ENCODE measurements around the gene PRKAR1A. TPM values are rescaled to one million over a fixed set of nuclear protein-coding genes. Genes with fewer than 3 reads are reported as not detected.
A peak's percentile ranks its signal among the peaks of the same experiment; 100 is the strongest.
"Not testable (repeated sequence)": the region's sequence is repeated elsewhere in the genome, so short reads cannot be mapped to it uniquely, and the experiment has no call there.

Gene PRKAR1A
- total and polyA plus RNA-seq, 4 donors = 97.0 to 297 (median 178) TPM

GRCh38 chr17:68577497-68577821 is 65.2 kb downstream of the PRKAR1A start:
- WGBS, 2 donors = 90 to 94% methylated on average over 3 of the region's 3 CpGs
- ATAC-seq (ENCODE audit: low FRiP score) = no peak

DNA sequence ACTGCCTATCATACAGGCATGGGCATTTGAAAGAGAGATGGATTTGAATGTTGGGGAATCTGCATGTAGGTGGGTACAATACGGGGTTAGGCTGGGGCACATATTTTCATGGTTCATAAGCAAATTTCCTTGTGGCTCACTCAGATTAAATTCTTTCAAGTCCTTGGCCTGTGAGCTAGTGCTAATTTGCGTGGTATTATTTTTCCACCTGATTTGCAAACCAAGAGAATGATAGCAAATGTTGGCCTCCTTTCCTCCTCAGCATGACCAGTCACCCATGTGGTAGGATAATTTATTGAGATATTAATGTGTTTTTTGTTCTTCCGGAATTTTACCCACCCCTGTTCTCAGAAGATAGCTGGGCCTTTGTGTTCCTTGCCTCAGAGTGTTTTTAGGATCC is 66.0 kb downstream of the PRKAR1A start:
- Histone ChIP-seq H3K9me3 (ENCODE audit: control insufficient read depth, low read length) (no peaks in the 10 kb centered on the region), H3K27ac (ENCODE audit: low read depth in 1 of 2, low read length in 2 of 2) (no peak overlapping the region), H3K27me3 (ENCODE audit: control insufficient read depth in 1 of 2, insufficient read depth in 2 of 2, low read length in 1 of 2) (no peaks in the 10 kb centered on the region), H3K4me3 (ENCODE audit: low read length in 2 of 2) (no peak overlapping the region), H3K36me3 (ENCODE audit: control insufficient read depth in 1 of 2, insufficient read depth in 2 of 2, low read length in 1 of 2) (no peaks in the 10 kb centered on the region), H3K4me1 (ENCODE audit: control insufficient read depth in 1 of 2, insufficient read depth in 2 of 2, low read length in 2 of 2) (no peaks in the 10 kb centered on the region)
- WGBS, 2 donors = 95 to 96% methylated on average over 3 of the region's 3 CpGs
- DNase-seq = no peak
- ATAC-seq (ENCODE audit: low FRiP score) = no peak
- intact Hi-C loops (cut with DNase I) = no loop called here

More at GRCh38 chr17:68577497-68577821, 65.2 kb downstream of the PRKAR1A start:
- no peaks in the 10 kb centered on the region for H3K27me3 ChIP-seq (ENCODE audit: control insufficient read depth in 1 of 2, insufficient read depth in 2 of 2, low read length in 1 of 2)
- intact Hi-C loops (cut with DNase I) = no loop called here
- H3K4me3 ChIP-seq (ENCODE audit: low read length in 2 of 2) = no peak overlapping the region
- no peaks in the 10 kb centered on the region for H3K36me3 ChIP-seq (ENCODE audit: control insufficient read depth in 1 of 2, insufficient read depth in 2 of 2, low read length in 1 of 2)
- no peaks in the 10 kb centered on the region for H3K9me3 ChIP-seq (ENCODE audit: control insufficient read depth, low read length)
- H3K4me1 ChIP-seq (ENCODE audit: control insufficient read depth in 1 of 2, insufficient read depth in 2 of 2, low read length in 2 of 2) = no peaks in the 10 kb centered on the region
- DNase-seq = no peak
- no peak overlapping the region for H3K27ac ChIP-seq (ENCODE audit: low read depth in 1 of 2, low read length in 2 of 2)

DNA sequence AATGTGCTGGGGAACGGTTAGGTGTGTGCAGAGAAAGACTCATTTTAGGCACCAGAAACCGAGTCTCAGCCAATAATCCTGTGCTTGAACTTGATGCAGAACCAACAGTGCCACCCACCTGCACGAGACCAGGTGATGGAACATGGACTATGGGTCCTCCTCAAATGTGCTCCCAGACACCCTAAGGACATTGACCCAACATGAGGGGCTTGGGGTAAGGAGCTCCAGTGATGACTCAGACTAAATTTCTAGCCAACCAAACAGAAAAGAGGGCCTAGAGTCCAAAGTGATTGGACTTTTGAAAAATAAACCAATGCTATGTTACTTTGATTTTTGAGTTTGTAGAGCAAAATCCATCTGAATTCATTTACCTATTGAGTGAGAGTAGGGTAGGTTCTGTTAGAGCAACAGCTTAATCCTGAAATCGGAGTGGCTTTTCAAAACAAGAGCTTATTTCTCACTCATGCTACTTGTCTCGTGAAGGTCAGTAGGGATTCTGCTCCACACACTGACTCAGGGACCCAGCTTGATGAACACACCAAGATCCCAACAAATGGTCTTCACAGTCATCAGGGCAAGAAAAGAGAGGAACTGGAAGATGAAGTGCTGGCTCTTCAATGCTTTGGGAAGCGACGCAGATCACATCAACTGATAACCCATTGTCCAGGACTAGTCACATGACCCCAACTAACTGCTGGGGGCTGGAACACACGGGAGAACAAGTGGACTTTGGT is 67.1 kb downstream of the PRKAR1A start:
- 93 to 94% methylated on average over 8 of the region's 8 CpGs for WGBS, 2 donors
- intact Hi-C loops (cut with DNase I) = no loop called here
- Histone ChIP-seq H3K9me3 (ENCODE audit: control insufficient read depth, low read length) (no peaks in the 10 kb centered on the region), H3K4me3 (ENCODE audit: low read length in 2 of 2) (no peak overlapping the region), H3K27me3 (ENCODE audit: control insufficient read depth in 1 of 2, insufficient read depth in 2 of 2, low read length in 1 of 2) (no peaks in the 10 kb centered on the region), H3K27ac (ENCODE audit: low read depth in 1 of 2, low read length in 2 of 2) (no peak overlapping the region), H3K36me3 (ENCODE audit: control insufficient read depth in 1 of 2, insufficient read depth in 2 of 2, low read length in 1 of 2) (no peaks in the 10 kb centered on the region), H3K4me1 (ENCODE audit: control insufficient read depth in 1 of 2, insufficient read depth in 2 of 2, low read length in 2 of 2) (no peaks in the 10 kb centered on the region)
- DNase-seq = no peak
- ATAC-seq (ENCODE audit: low FRiP score) = no peak

DNA sequence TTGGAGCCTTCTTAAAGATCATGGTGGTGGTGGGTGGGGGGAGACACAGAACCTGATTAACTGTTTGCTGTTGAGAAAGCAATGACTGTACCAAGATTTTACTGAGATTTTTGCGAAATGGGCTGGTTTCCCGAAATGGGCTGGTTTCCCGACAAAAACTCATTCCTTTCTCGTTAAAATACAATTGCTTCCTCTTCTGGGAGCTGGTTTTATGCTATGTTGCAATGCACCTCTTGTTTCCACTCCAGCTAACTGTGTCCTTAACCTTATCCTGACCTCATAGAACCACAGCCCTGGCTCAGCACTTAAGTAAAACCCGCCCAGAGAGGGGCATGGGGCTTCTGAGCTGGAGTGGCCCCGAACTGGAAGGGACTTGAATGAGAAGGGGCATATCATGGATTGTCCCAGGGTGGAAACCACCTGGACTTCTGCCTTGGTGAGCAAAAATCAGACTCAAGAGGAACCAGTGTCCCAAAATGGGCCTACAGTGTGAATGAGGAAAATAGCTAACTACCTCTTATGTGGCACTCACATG is 68.1 kb downstream of the PRKAR1A start:
- no peaks in the 10 kb centered on the region for H3K36me3 ChIP-seq (ENCODE audit: control insufficient read depth in 1 of 2, insufficient read depth in 2 of 2, low read length in 1 of 2)
- H3K9me3 ChIP-seq (ENCODE audit: control insufficient read depth, low read length) = no peaks in the 10 kb centered on the region
- 83 to 86% methylated on average over 6 of the region's 6 CpGs for WGBS, 2 donors
- ATAC-seq (ENCODE audit: low FRiP score) (peak; percentile 77), DNase-seq (peak in 1 of 2 donors; percentile 68)
- intact Hi-C loops (cut with DNase I) = no loop called here
- no peaks in the 10 kb centered on the region for H3K27me3 ChIP-seq (ENCODE audit: control insufficient read depth in 1 of 2, insufficient read depth in 2 of 2, low read length in 1 of 2)
- H3K27ac ChIP-seq (ENCODE audit: low read depth in 1 of 2, low read length in 2 of 2) = no peak overlapping the region
- no peak overlapping the region for H3K4me3 ChIP-seq (ENCODE audit: low read length in 2 of 2)
- H3K4me1 ChIP-seq (ENCODE audit: control insufficient read depth in 1 of 2, insufficient read depth in 2 of 2, low read length in 2 of 2) = no peaks in the 10 kb centered on the region

DNA sequence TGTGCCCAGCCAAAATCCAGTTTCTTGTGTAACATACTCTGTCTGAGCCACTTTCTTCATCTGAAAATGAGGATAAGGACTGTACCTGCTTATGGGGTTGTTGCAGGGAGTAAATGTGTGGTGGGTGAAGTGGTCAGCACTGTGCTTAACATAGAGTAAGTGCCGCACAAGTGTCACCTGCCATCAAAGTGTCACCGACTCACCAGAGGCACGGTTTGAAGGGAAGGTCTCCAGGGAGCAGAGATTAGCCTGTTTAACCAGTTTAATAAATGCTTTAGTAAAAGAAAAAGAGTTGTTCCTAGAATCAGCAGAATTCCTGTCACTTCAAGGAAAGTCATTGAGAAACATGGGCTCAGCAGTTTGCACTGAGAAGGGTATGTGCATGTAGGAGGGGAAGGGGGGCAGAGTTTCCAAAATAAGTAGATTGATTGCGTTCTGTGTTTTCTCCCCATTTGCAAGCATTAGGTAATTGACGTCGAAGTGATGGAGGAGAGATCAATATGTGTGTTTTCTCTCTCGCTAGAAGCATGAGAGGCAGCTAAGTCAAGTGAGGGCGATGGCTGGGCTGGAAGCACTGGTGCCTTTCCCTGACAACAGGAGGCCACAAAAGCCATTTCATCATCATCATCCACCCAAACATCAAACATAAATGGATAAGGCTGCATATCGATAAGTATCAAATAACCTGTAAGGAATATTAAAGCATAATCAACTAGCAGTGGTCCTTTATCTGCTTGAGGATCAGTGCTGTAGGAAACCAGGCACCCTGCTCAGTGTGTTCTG is 69.8 kb downstream of the PRKAR1A start:
- no peak for DNase-seq
- intact Hi-C loops (cut with DNase I) = no loop called here
- Histone ChIP-seq H3K27me3 (ENCODE audit: control insufficient read depth in 1 of 2, insufficient read depth in 2 of 2, low read length in 1 of 2) (no peaks in the 10 kb centered on the region), H3K27ac (ENCODE audit: low read depth in 1 of 2, low read length in 2 of 2) (no peak overlapping the region), H3K4me1 (ENCODE audit: control insufficient read depth in 1 of 2, insufficient read depth in 2 of 2, low read length in 2 of 2) (no peaks in the 10 kb centered on the region), H3K36me3 (ENCODE audit: control insufficient read depth in 1 of 2, insufficient read depth in 2 of 2, low read length in 1 of 2) (no peaks in the 10 kb centered on the region), H3K9me3 (ENCODE audit: control insufficient read depth, low read length) (peaks cover 3% of the 10 kb centered on the region), H3K4me3 (ENCODE audit: low read length in 2 of 2) (no peak overlapping the region)
- ATAC-seq (ENCODE audit: low FRiP score) = no peak
- WGBS, 2 donors = 79 to 84% methylated on average over 9 of the region's 9 CpGs

DNA sequence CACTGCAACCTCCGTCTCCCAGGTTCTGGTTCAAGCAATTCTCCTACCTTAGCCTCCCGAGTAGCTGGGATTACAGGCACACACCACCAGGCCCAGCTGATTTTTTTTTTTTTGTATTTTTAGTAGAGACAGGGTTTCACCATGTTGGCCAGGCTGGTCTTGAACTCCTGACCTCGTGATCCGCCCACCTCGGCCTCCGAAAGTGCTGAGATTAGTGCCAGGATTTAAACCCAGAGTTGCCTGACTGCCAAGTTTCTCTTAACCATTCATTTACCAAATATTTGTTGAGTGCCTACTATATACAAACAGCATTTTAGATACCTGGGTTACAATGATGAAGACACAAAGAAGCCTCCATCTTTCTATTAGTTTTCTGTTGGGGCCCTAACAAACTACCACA is 70.6 kb downstream of the PRKAR1A start:
- H3K4me1 ChIP-seq (ENCODE audit: control insufficient read depth in 1 of 2, insufficient read depth in 2 of 2, low read length in 2 of 2); intact Hi-C loops (cut with DNase I); H3K9me3 ChIP-seq (ENCODE audit: control insufficient read depth, low read length); H3K27ac ChIP-seq (ENCODE audit: low read depth in 1 of 2, low read length in 2 of 2); H3K27me3 ChIP-seq (ENCODE audit: control insufficient read depth in 1 of 2, insufficient read depth in 2 of 2, low read length in 1 of 2); DNase-seq; H3K4me3 ChIP-seq (ENCODE audit: low read length in 2 of 2); H3K36me3 ChIP-seq (ENCODE audit: control insufficient read depth in 1 of 2, insufficient read depth in 2 of 2, low read length in 1 of 2); ATAC-seq (ENCODE audit: low FRiP score): not testable (repeated sequence)
- WGBS, 2 donors = 57 to 66% methylated on average over 6 of the region's 6 CpGs

DNA sequence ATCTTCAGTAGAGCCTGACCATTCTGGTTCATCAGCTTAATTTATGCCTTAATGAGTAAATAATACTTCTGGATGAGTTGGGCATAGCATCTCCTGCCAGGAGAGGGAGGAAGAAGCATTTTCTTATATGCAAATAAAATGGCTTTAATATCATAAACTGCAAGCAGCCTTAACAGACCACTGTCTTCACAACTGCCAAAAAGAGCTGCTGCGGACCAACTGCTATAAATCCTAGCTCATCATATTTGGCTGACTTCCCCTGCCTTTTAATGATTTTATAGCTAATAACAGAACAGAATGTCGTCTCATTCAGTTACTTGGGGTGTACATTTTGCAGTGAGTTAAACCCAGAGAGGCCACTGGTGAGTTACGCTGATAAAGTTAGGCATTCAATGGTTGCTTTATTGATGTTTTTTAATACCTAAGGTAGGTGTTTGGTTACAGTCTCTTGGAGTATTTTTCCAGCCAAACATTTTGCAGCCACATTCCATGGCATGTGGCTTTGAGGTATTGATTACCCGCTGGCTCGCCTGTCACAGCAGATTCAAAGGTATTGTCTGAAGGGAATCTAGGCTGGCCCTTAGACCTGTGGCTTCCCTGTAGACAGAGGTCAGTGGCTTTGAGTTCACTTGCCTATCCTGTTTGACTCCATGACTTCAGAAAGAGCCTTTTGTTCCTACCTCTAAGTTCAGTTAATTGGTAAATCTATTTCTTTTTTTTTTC is 72.5 kb downstream of the PRKAR1A start:
- H3K36me3 ChIP-seq (ENCODE audit: control insufficient read depth in 1 of 2, insufficient read depth in 2 of 2, low read length in 1 of 2) = no peaks in the 10 kb centered on the region
- H3K9me3 ChIP-seq (ENCODE audit: control insufficient read depth, low read length) = peaks cover 7% of the 10 kb centered on the region
- WGBS, 2 donors = 79 to 85% methylated on average over 5 of the region's 5 CpGs
- intact Hi-C loops (cut with DNase I) = no loop called here
- no peaks in the 10 kb centered on the region for H3K4me1 ChIP-seq (ENCODE audit: control insufficient read depth in 1 of 2, insufficient read depth in 2 of 2, low read length in 2 of 2)
- no peak overlapping the region for H3K4me3 ChIP-seq (ENCODE audit: low read length in 2 of 2)
- H3K27me3 ChIP-seq (ENCODE audit: control insufficient read depth in 1 of 2, insufficient read depth in 2 of 2, low read length in 1 of 2) = peaks cover 0 to 2% of the 10 kb centered on the region in 2 donors
- DNase-seq (no peak), ATAC-seq (ENCODE audit: low FRiP score) (no peak)
- no peak overlapping the region for H3K27ac ChIP-seq (ENCODE audit: low read depth in 1 of 2, low read length in 2 of 2)

GRCh38 chr17:68585643-68586042 is 73.4 kb downstream of the PRKAR1A start:
- ATAC-seq (ENCODE audit: low FRiP score) (no peak), DNase-seq (no peak)
- Histone ChIP-seq H3K4me1 (ENCODE audit: control insufficient read depth in 1 of 2, insufficient read depth in 2 of 2, low read length in 2 of 2) (no peaks in the 10 kb centered on the region), H3K4me3 (ENCODE audit: low read length in 2 of 2) (no peak overlapping the region), H3K27me3 (ENCODE audit: control insufficient read depth in 1 of 2, insufficient read depth in 2 of 2, low read length in 1 of 2) (peaks cover 0 to 2% of the 10 kb centered on the region in 2 donors), H3K9me3 (ENCODE audit: control insufficient read depth, low read length) (peaks cover 7% of the 10 kb centered on the region), H3K36me3 (ENCODE audit: control insufficient read depth in 1 of 2, insufficient read depth in 2 of 2, low read length in 1 of 2) (no peaks in the 10 kb centered on the region), H3K27ac (ENCODE audit: low read depth in 1 of 2, low read length in 2 of 2) (no peak overlapping the region)
- intact Hi-C loops (cut with DNase I) = no loop called here
- WGBS, 2 donors = 68 to 73% methylated on average over 4 of the region's 4 CpGs

Data from aorta (tissue), 5 donors.